Astrocyte (in vitro differentiated cells and primary cell): ENCODE results near the gene KLHL30.

Source experiments
- EZH2 ChIP-seq: IDR thresholded peaks from 2 replicates; pipeline ENCODE4 v1.6.1; 2012; ENCODE audit warnings: mild to moderate bottlenecking, low read length, inconsistent platforms; ENCODE audit not compliant: insufficient read depth
- TF ChIP-seq, protein P1 (sequence below): IDR thresholded peaks from 2 replicates; pipeline ENCODE4 v1.5.1; 2011; ENCODE audit warnings: low read depth, mild to moderate bottlenecking, inconsistent platforms, low read length, moderate library complexity; ENCODE audit not compliant: insufficient read depth

DNA sequence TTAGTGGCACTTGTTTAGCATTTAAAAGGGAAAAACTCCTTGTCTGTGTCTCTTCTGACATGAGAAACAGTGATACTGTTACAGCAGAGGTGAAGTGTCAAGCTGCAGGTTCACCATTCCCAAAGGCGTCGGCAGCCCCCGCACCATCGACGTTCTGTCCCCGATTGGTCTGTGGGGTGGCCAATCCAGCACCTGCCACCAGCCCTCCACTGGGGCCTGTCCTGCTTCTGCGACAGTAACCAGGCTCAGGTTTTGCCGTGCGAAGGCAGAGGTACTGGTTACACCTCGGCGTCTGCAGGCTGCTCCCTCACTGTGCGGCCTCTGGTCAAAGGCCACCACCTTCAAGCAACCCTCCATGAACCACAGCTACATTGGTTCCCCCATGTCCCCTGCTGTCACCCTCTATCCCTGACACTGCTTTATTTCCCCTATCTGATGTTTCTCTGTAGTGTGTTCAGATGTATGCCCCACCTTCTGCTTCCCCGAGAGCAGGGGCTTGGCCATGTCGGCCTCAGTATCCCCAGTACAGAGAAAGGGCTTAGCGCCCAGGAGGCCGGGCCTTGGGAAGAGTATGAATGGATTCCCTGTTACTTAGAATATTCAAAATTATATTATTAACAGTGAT, 46.9 kb upstream of the KLHL30 start:
- TF ChIP-seq, protein P1, sequence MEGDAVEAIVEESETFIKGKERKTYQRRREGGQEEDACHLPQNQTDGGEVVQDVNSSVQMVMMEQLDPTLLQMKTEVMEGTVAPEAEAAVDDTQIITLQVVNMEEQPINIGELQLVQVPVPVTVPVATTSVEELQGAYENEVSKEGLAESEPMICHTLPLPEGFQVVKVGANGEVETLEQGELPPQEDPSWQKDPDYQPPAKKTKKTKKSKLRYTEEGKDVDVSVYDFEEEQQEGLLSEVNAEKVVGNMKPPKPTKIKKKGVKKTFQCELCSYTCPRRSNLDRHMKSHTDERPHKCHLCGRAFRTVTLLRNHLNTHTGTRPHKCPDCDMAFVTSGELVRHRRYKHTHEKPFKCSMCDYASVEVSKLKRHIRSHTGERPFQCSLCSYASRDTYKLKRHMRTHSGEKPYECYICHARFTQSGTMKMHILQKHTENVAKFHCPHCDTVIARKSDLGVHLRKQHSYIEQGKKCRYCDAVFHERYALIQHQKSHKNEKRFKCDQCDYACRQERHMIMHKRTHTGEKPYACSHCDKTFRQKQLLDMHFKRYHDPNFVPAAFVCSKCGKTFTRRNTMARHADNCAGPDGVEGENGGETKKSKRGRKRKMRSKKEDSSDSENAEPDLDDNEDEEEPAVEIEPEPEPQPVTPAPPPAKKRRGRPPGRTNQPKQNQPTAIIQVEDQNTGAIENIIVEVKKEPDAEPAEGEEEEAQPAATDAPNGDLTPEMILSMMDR: no peak
- TF ChIP-seq EZH2: no peak
